Activated CD8-positive, alpha-beta memory T cell treated with anti-CD3 and anti-CD28 coated beads, Interleukin-2, amount 50 U/mL, for 4 hours (primary cell): Measurements from ENCODE around the gene STOML1.
A peak's percentile ranks its signal among the peaks of the same experiment; 100 is the strongest.

Experiments used
- DNase-seq: peaks from one replicate; pipeline ENCODE4 v3.0.0-alpha.2; 2020

STOML1 gene

GRCh38 chr15:73959012-73959581 lies 33.0 kb downstream of the STOML1 start:
- no peak for DNase-seq

- no peak for DNase-seq
Observed at GRCh38 chr15:73957785-73958184, 34.3 kb downstream of the STOML1 start.

GRCh38 chr15:73957276-73957675 lies 34.8 kb downstream of the STOML1 start:
- DNase-seq = no peak

GRCh38 chr15:73956743-73957135 lies 35.4 kb downstream of the STOML1 start:
- no peak for DNase-seq

- no peak for DNase-seq
Observed at GRCh38 chr15:73955861-73956742, 36.0 kb downstream of the STOML1 start.

- no peak for DNase-seq
Observed at GRCh38 chr15:73955326-73955725, 36.8 kb downstream of the STOML1 start.

GRCh38 chr15:73954188-73955145 lies 37.6 kb downstream of the STOML1 start:
- no peak for DNase-seq

- no peak for DNase-seq
Observed at GRCh38 chr15:73952913-73953750, 39.0 kb downstream of the STOML1 start.

GRCh38 chr15:73952171-73952912 lies 39.8 kb downstream of the STOML1 start:
- no peak for DNase-seq

- DNase-seq = no peak
Observed at GRCh38 chr15:73951601-73952000, 40.5 kb downstream of the STOML1 start.

- peak; percentile 75 for DNase-seq
Observed at GRCh38 chr15:73950831-73951561, 41.1 kb downstream of the STOML1 start.

GRCh38 chr15:73950479-73950830 lies 41.6 kb downstream of the STOML1 start:
- DNase-seq = no peak

GRCh38 chr15:73949496-73949895 lies 42.6 kb downstream of the STOML1 start:
- DNase-seq = no peak

GRCh38 chr15:73948982-73949381 lies 43.1 kb downstream of the STOML1 start:
- no peak for DNase-seq

GRCh38 chr15:73948396-73948795 lies 43.7 kb downstream of the STOML1 start:
- DNase-seq = no peak

GRCh38 chr15:73947651-73948050 lies 44.4 kb downstream of the STOML1 start:
- DNase-seq = no peak

- DNase-seq = no peak
Observed at GRCh38 chr15:73946795-73947370, 45.2 kb downstream of the STOML1 start.

- DNase-seq = no peak
Observed at GRCh38 chr15:73946046-73946721, 45.9 kb downstream of the STOML1 start.

GRCh38 chr15:73945130-73945508 lies 47.0 kb downstream of the STOML1 start:
- DNase-seq = no peak
